ENCODE data around the gene DACH1.

GRCh38 chr13:71624653-71625600, 242.1 kb downstream of the DACH1 start:
- TF ChIP-seq CTCF (IDR thresholded peaks at IDR 0.05) (no peak), POLR2A (IDR thresholded peaks at IDR 0.05) (no peak)

Data from lower leg skin (tissue), 3 donors.